ENCODE measurements around the gene SUSD2.

GRCh38 chr22:24153959-24154358 is 27.3 kb upstream of the SUSD2 start:
- TF ChIP-seq CTCF (IDR thresholded peaks at IDR 0.05; ENCODE audit: low read depth, low read length) (no peak), EZH2phosphoT487 (IDR thresholded peaks at IDR 0.05; ENCODE audit: low read depth) (no peak)
